IPS DF 4.7 (cell line): ENCODE data around the gene TMEM38A.
"Not testable (repeated sequence)": the region's sequence is repeated elsewhere in the genome, so short reads cannot be mapped to it uniquely, and the experiment has no call there.

Source experiments
- DNase-seq: peaks from one replicate; pipeline ENCODE4 v3.0.0-alpha.2; 2013; ENCODE audit warnings: low spot score; ENCODE audit errors: extremely low read depth

Gene TMEM38A

DNA sequence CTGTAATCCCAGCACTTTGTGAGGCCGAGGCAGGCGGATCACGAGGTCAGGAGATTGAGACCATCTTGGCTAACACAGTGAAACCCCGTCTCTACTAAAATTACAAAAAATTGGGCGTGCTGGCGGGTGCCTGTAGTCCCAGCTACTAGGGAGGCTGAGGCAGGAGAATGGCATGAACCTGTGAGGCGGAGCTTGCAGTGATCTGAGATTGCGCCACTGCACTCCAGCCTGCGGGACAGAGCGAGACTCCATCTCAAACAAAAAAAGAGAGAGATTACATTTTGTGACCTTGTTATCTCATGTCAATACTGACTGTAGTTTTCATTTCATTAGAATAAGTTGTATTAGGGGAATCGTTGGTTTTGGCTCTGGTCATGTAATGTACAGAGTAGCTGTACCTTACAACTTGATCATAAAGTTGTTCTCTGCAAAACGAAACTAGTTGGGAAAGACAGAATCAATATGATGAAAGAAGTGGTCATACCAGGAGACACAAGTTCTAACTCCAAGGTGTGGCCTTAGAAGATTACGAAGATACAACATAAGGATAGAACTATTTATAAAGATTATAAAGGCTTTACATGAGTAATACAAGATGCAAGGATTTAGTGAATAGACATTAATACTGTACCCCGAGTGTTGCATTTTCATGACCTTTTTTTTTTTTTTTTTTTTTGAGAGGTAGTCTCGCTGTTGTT lies 15.3 kb downstream of the TMEM38A start:
- no peak for DNase-seq

DNA sequence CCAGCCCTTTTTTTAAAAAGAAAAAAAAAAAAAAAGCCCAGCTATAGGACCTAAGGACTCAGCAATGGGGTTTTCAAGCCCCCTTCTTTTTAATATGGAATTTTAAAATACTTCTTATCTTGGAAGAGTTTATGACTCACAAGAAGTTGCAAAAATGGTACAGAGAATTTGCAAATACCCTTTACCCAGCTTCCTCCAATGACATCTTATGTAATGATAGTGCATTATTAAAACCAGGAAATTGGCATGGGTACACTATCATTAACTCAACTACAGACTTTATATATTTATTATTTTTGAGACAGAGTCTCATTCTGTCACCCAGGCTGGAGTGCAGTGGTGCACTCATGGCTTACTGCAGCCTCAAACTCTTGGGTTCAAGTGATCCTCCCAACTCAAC lies 16.1 kb downstream of the TMEM38A start:
- DNase-seq, result no peak

DNA sequence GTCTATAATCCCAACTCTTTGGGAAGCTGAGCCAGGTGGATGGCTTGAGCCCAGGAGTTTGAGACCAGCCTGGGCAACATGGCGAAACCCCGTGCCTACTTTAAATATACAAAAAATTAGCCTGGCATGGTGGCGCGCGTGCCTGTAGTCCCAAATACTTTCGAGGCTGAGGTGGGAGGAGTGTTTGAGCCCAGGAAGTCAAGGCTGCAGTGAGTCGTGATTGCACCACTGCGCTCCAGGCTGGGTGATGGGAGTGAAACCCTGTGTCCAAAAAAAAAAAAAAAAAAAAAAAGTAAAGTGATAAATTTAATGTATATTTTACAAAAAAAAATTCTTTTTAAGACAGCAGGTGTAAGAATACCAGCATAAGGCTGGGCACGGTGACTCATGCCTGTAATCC lies 17.6 kb downstream of the TMEM38A start:
- no peak for DNase-seq

DNA sequence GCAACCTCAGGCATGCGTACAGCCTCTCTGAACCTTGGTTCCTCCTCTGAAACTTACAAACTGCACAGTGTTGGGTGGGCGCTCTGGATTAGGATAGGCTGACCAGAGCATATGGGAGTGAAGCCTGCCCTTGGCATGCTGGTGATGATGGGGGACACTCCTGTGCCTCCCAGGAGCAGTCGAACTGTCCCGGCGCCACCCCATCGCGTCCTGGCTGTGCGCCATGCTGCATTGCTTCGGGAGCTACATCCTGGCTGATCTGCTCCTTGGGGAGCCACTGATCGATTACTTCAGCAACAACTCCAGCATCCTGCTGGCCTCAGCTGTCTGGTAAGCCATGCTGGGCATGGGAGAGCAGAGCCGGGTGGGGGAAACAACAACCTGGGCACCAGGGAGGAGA lies 18.9 kb downstream of the TMEM38A start:
- DNase-seq, result no peak

DNA sequence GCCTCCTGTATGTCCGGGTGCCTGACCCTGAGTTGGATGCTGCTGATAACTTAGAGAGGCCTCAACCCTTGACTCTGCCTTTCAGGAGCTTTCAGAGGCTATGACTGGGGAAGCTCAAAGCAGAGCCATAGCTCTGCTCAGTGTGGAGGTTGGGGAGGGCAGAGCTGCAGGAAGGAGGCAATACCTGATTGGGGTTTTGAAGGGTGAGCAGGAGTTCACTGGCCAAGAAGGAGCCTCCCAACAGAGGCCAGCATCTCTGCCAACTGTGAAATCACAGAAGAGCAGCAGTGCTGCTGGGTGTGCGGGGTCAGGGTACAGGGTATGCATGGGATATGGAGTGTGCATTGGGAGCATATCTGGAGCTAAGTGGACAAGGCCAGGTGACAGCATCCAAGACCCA lies 21.6 kb downstream of the TMEM38A start:
- DNase-seq, result no peak

DNA sequence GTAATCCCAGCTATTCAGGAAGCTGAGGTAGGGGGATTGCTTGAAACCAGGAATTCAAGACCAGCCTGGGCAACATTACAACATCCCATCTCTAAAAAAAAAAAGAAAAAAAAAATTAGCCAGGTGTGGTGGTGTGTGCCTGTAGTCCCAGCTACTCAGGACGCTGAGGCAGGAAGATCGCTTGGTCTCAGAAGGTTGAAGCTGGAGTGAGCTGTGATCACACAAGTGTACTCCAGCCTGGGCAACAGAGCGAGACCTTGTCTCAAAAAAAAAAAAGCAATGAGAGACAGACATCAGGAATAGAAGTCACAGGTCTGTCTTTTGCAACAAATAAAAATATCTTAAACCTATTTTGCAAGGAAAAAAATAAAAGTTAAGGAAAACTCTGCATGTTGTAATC lies 23.3 kb downstream of the TMEM38A start:
- DNase-seq, result no peak

DNA sequence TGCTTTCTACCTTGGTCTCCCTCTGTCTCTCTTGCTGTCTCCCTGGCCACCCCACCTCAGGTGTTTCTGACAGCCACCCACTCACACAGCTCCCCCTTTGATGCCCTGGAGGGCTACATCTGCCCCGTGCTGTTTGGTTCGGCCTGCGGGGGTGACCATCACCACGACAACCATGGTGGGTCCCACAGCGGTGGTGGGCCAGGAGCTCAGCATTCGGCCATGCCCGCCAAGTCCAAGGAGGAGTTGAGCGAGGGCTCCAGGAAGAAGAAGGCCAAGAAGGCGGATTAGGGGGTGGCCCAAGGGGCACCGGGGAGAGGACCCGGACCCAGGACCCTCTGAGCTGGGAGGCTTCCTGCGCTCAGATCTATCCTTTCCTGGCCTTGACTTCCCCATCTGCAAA lies 27.1 kb downstream of the TMEM38A start:
- DNase-seq, result no peak

DNA sequence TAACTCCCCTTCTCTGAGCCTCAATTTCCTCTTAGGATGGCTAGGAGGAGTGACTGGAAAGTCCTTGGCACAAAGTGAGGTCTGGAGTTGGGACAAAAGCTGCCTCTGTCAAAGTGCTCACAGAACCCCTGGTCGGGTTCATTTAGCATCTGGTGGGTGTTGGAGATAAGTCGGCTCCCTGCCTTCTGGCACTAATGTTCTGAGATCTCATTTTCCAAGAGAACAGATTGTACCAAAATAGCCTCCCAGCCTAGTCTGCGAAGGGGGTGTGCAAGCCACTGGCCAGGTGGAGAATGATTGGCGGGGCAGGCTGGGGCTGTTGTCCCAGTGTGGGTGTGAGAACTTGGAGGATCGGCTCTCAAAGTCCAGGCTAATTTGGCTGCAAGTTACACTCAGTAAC lies 38.0 kb downstream of the TMEM38A start:
- DNase-seq, result no peak

DNA sequence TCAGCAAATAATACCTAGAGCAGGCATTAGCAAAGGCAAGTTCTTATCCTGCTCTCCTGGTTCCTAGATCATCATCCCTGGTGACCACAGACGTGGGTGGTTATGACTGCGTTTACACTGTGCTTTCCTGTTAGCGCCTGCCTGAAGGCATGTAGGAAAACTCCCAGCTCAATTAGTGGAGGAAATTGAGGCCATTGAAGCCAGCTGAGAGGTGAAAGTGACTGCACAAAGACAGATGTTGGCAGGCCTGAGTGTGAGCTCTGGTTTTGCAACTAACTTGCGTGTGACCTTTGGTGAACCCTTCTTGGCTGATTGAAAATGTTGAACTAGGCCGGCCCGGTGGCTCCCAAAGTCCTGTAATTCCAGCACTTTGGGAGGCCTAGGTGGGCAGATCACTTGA lies 41.2 kb downstream of the TMEM38A start:
- no peak for DNase-seq

DNA sequence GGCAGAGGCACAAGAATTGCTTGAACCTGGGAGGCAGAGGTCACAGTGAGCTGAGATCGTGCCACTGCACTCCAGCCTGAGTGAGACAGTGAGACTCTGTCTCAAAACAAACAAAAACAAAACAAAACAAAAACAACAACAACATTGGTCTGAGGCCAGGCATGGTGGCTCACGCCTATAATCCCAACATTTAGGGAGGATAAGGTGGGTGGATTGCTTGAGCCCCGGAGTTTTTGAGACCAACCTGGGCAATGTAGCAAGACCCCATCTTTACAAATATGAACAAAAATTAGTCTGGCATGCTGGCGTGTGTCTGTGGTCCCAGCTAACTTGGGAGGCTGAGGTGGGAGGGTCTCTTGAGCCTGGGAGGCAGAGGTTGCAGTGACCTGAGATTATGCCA lies 42.7 kb downstream of the TMEM38A start:
- DNase-seq, result no peak

DNA sequence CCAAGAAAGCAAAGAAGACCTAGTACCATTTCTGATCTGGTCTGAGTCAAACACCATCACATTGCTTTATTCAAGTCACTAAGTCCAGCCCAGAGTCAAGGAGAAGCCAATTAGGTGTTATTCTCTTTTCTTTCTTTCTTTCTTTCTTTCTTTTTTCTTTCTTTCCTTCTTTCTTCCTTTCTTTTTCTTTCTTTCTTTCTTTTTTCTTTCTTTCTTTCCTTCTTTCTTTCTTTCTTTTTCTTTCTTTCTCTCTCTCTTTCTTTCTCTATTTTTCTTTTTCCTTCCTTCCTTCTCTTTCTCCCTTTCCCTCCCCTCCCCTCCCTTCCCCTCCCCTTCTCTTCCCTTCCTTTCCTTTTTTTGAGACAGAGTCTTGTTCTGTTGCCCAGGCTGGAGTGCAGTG lies 49.9 kb downstream of the TMEM38A start:
- not testable (repeated sequence) for DNase-seq

DNA sequence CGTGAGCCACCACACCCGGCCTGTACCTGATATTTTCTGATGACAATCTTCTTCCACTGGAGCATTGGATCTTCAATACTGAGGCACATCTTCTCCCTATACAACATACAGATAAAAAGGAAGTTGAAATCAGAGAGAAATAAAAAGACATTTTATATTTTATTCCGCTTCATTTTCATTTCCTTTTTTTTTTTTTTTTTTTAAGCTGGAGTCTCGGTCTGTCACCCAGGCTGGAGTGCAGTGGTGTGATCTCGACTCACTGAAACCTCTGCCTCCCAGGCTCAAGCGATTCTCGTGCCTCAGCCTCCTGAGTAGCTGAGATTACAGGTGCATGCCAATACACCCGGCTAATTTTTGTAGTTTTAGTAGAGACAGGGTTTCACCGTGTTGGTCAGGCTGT lies 51.4 kb downstream of the TMEM38A start:
- not testable (repeated sequence) for DNase-seq

DNA sequence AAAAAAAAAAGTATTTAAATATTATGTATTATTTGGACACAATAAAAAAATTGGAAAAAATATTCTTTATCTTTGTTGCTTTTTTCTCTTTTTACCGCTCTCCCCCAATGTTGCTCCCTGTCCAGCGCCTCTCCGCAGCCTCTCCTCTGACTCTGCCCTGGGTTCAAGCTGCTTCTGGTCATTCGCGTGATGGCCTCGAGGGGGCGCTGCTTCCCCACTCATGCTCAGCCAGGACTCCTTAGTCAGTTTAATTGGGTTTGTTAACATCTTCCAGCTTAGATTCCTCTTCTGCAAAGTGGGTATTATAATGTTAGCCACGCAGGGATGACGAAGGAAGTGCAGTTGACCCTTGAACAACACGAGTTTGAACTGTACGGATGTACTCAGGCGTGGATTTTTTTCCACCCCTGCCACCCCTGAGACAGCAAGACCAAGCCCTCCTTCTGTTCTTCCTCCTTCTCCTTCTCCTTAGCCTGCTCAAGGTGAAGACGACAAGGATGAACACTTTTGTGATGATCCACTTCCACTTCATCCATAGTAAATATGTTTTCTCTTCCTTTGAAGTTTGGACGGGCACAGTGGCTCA lies 53.9 kb downstream of the TMEM38A start:
- DNase-seq, result no peak

DNA sequence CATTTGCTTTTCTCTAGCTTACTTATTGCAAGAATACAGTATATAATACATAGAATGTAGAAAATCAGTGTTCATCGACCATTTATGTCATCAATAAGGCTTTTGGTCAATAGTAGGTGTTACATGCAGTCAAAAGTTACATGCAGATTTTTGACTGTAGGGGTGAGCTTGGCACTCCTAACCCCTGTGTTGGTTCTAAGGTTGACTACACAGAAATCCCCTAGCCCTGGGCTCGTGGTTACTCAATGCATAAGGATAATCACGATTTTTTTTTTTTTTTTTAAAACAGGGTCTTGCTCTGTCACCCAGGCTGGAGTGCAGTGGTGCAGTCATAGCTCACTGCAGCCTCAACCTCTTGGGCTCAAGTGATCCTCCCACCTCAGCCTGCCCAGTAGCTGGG lies 54.7 kb downstream of the TMEM38A start:
- no peak for DNase-seq

DNA sequence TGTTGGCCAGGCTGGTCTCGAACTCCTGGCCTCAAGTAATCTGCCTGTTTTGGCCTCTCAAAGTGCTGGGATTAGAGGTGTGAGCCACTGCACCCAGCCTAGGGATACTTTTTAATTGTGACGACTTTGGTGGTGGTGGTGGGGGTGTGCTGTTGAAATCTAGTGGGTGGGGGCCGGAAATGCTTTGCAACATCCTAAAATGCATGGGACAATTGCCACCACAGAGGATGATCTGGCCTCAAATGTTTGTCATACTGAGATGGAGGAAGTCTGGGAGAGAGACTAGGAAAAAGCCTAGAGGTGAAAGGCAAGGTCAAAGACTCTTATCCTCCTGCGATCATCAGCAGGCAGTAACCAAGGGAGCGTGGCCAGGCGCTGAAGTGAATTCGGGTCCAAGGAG lies 60.1 kb downstream of the TMEM38A start:
- DNase-seq, result no peak

DNA sequence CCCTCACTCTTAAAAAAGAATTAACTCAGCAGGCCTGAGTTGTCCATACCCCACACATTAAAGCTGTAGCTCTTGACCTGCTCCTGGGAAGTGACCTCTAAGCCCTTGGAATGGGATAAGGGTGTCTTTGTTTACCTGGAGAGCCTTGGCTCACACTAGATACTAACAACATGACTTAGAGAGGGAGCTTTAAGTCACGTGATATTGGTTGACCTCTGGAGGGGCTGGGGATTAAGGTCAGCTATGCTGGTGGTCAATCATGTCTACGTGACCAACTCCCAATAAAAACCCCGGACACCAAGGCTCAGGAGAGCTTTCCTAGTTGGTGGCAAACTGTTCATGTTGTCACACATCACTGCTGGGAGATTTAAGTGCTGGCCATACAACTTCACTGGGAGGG lies 61.7 kb downstream of the TMEM38A start:
- no peak for DNase-seq

DNA sequence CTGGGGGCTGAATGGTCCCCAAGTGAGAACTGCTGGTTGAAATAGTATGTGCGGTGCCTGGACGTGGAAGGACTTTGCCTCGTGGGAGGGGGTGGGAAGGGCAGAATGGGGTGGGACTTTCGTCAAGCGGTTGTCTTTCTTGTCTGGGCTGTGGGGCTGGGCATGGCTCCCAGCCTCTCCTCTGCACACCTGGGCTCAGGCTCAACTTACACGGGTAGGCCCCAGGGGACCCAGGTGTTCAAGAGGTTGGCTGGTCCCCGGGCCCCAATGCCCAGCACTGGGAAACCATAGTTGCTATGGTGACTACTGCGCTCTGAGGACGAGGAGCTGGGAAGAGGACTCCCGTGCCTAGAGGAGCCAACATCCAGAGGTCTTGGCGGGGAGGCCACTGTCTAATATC lies 66.0 kb downstream of the TMEM38A start:
- DNase-seq, result no peak

DNA sequence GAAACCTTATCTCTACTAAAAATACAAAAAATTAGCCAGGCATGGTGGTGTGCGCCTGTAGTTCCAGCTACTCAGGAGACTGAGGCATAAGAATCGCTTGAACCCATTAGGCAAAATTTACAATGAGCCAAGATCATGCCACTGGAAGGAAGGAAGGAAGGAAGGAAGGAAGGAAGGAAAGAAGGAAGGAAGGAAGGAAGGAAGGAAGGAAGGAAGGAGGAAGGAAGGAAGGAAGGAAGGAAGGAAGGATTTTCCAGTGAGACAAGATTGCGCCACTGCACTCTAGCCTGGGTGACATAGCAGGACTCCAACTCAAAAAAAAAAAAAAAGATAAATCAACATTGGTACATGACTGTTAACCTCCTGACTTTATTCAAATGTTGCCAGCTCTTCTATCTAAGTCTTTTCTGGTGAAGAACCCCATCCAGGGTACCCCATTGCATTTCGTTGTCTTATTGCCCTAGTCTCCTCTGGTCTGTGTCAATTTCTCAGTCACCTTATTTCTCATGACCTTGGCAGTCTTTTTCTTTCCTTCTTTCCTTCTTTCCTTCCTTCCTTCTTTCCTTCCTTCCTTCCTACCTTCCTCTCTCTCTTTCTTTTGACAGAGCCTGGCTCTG lies 74.8 kb downstream of the TMEM38A start:
- DNase-seq, result not testable (repeated sequence)

DNA sequence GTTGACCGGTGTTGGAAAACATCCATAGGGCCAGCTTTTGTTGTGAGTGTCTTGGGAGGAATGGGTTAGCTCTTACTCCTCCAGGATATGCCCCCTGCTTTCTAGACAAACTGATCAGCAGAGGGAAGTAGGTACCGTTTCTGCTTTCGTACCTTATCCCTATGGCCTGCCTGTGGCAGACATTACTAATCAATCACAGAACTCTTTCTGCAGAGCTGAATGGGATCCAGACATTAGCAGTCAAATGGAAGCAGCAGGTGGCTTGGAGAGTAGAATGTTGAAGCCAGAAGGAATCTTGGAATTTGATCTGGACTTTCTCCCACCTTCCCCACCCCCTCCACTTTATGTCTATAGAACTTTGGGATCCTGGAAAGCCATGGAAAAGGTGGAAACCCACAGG lies 75.8 kb downstream of the TMEM38A start:
- DNase-seq, result no peak

DNA sequence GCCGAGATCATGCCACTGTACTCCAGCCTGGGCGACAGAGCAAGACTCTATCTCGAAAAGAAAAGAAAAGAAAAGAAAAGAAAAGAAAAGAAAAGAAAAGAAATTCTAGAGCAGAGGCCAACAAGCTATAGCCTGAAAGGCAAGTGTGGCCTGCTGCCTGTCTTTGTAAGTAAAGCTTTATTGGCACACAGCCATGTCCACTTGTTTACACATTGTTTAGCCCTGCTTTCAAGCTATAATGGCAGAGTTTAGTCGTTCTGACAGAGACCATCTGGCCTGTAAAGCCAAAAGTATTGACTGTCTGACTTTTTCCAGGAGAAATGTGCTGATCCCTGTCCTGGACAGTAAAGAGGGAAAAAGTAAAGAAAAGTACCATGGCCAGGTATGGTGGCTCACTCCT lies 77.0 kb downstream of the TMEM38A start:
- DNase-seq, result no peak

DNA sequence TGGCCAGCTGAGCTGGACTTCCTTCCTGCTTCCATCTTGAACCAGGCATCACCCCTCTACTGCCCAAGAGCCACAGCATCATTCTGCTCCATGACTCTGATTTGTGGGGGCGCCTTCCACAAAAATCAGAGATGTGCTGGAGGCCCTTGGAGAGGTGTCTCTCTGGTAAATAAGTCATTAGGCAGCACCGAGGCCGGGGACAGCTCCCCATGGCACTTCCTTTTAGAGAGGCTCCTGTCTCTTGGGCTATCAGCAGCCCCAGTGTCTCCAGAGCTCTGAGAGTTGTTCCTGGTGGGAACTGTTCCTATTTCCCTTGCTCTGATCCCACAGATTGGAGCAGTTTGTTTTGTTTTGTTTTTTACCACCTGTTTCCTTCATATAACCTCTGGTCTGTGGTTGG lies 78.6 kb downstream of the TMEM38A start:
- DNase-seq, result no peak
